Activated CD4-positive, alpha-beta T cell treated with anti-CD3 and anti-CD28 coated beads, Interleukin-2, amount 10 ng/mL, durations not matched to agents 7 days and 5 days (primary cell): Measurements from ENCODE around the gene VPS37B. TPM values are rescaled to one million over a fixed set of nuclear protein-coding genes. Genes with fewer than 3 reads are reported as not detected.

ENCODE experiments used
- CTCF ChIA-PET: fragments of 350-600 bp; sonication (Branson Sonifier 250); formaldehyde crosslinking; loops from one replicate; lab custom pipeline; 2021; ENCODE audit warnings: antibody characterized with exemption; lab: Charles Lee
- POLR2A ChIA-PET: fragments of 350-600 bp; sonication (Branson Sonifier 250); formaldehyde crosslinking; loops from one replicate; lab custom pipeline; 2021; ENCODE audit warnings: antibody characterized with exemption; lab: Charles Lee
- DNase-seq: peaks from one replicate; pipeline ENCODE4 v3.0.0-alpha.2; 2020
- H3K27ac Mint-ChIP-seq: one replicate; pipeline ENCODE4 v1.8.0; 2021; ENCODE audit warnings: mild to moderate bottlenecking, moderate library complexity, mixed read lengths
- H3K27me3 Mint-ChIP-seq: one replicate; pipeline ENCODE4 v1.8.0; 2021; ENCODE audit warnings: mixed read lengths
- H3K36me3 Mint-ChIP-seq: one replicate; pipeline ENCODE4 v1.8.0; 2021; ENCODE audit warnings: low read depth, mixed read lengths
- H3K4me1 Mint-ChIP-seq: one replicate; pipeline ENCODE4 v1.8.0; 2021; ENCODE audit warnings: mixed read lengths
- H3K4me3 Mint-ChIP-seq: one replicate; pipeline ENCODE4 v1.8.0; 2021; ENCODE audit warnings: mild to moderate bottlenecking, moderate library complexity, mixed read lengths
- H3K9me3 Mint-ChIP-seq: one replicate; pipeline ENCODE4 v1.8.0; 2021; ENCODE audit warnings: mixed read lengths
- total RNA-seq, 2 experiments: library from RNA; stranded (reverse); gene quantifications; one replicate each; pipeline ENCODE4 v1.2.3, GENCODE V29; 2021

Gene VPS37B
- total RNA-seq, 2 experiments from 2014 or later = 23.0 to 23.7 TPM

DNA sequence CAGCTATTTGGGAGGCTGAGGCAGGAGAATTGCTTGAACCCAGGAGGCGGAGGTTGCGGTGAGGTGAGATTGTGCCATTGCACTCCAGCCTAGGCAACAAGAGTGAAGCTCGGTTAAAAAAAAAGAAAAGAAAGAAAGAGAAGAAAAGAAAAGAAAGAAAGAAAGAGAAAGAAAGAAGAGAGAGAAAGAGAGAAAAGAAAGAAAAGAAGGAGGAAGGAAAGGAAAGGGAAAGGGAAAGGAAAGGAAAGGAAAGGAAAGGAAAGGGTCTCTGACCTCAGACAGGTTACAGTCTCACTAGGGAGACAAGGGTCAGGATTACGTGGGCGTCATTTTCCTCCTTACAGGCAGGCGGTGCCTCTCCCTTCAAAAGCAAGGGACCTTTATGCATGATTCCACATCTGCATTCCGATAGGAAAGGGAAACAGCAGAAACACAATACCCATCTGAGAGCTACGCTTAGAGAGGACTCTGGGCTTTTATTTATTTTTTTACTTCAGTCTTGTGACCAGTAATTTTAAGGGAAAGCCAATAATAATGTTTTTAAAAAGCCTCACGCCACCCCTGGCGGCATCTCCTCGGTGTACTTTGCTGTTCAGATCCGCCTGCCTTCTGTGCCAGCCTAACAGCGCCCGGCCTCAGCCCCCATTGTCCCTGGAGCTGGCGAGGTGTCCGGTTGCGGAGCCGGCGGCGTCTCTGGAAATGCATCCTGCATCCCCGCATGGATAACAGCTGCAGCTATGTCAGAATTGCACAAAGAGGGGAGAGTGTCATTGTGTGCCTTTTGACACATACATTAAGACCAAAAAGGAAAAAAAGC is 61.6 kb downstream of the VPS37B start:
- Mint-ChIP-seq H3K36me3 (peaks cover 9% of the 10 kb centered on the region), H3K27me3 (peaks cover 19% of the 10 kb centered on the region), H3K4me3 (peak overlapping the region; percentile 80), H3K4me1 (peaks cover 29% of the 10 kb centered on the region), H3K27ac (peak overlapping the region; percentile 92), H3K9me3 (no peaks in the 10 kb centered on the region)
- CTCF ChIA-PET = interaction anchor here (0.6 to 1.7 kb wide), 6 partner anchors 11 to 123 kb away, joined by 3 to 6 read pairs (median 4); no protein-coding TSS in a partner anchor
- no peak for DNase-seq
- POLR2A ChIA-PET = no interaction called here

DNA sequence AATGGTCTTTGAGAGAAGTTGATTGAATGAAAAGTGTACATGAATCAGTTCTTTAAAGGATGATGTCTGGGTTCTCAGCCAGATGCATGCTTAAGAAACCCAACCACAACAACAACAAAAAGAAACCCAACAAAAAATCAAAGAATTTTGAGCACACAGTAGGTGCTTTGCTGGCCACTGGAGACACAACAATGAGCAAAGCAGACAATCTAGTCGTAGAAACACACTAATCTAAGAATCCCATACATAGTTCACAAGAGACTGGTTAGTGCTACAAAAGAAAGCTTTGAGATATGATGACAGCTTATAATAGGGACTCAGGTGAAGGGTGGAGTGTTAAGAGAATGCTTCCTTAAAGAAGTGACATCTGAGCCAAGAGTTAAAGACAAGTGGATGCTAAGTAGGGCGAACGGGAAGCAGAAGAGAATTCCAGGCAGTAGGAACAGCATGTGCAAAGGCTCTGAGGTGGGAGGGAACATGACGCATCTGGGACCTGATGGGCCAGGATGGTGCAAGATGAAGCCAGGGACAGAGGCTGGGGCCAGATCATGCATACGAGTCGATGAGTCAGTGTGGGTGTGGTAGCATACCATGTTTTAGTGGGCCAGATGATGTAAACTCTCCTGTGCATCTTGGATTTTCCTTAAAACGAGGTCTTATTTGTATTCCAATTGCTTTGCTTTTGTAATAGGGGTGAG is 65.3 kb downstream of the VPS37B start:
- H3K27ac Mint-ChIP-seq = no peak overlapping the region
- ChIA-PET POLR2A (no interaction called here), CTCF (interaction anchor here (0.5 kb wide), 1 partner anchor 494 kb away, joined by 3 read pairs; no protein-coding TSS in a partner anchor)
- H3K27me3 Mint-ChIP-seq = peaks cover 33% of the 10 kb centered on the region
- no peak for DNase-seq
- H3K9me3 Mint-ChIP-seq = no peaks in the 10 kb centered on the region
- H3K4me3 Mint-ChIP-seq = no peak overlapping the region
- no peaks in the 10 kb centered on the region for H3K36me3 Mint-ChIP-seq
- H3K4me1 Mint-ChIP-seq = peaks cover 12% of the 10 kb centered on the region

GRCh38 chr12:122827258-122827657 is 68.7 kb downstream of the VPS37B start:
- no peak for DNase-seq
- ChIA-PET CTCF (interaction anchor here (1.2 to 2.5 kb wide), 2 partner anchors 9 kb away, joined by 3 to 5 read pairs; no protein-coding TSS in a partner anchor), POLR2A (no interaction called here)
- no peak overlapping the region for H3K4me3 Mint-ChIP-seq
- no peak overlapping the region for H3K27ac Mint-ChIP-seq
- H3K4me1 Mint-ChIP-seq = peaks cover 4% of the 10 kb centered on the region
- H3K9me3 Mint-ChIP-seq = no peaks in the 10 kb centered on the region
- no peaks in the 10 kb centered on the region for H3K36me3 Mint-ChIP-seq
- H3K27me3 Mint-ChIP-seq = peaks cover 17% of the 10 kb centered on the region

GRCh38 chr12:122825773-122826724 is 69.9 kb downstream of the VPS37B start:
- no peaks in the 10 kb centered on the region for H3K9me3 Mint-ChIP-seq
- CTCF ChIA-PET = interaction anchor here (0.6 to 1.2 kb wide), 7 partner anchors 10 to 756 kb away, joined by 3 to 5 read pairs (median 4); no protein-coding TSS in a partner anchor
- H3K27me3 Mint-ChIP-seq = peaks cover 17% of the 10 kb centered on the region
- no peak overlapping the region for H3K27ac Mint-ChIP-seq
- POLR2A ChIA-PET = no interaction called here
- DNase-seq = no peak
- peaks cover 4% of the 10 kb centered on the region for H3K4me1 Mint-ChIP-seq
- H3K36me3 Mint-ChIP-seq = no peaks in the 10 kb centered on the region
- H3K4me3 Mint-ChIP-seq = peak overlapping the region; percentile 25

GRCh38 chr12:122823429-122823828 is 72.5 kb downstream of the VPS37B start:
- ChIA-PET POLR2A (no interaction called here), CTCF (no interaction called here)
- Mint-ChIP-seq H3K4me1 (peaks cover 4% of the 10 kb centered on the region), H3K9me3 (no peaks in the 10 kb centered on the region), H3K27me3 (peaks cover 12% of the 10 kb centered on the region), H3K27ac (no peak overlapping the region), H3K36me3 (no peaks in the 10 kb centered on the region), H3K4me3 (no peak overlapping the region)
- DNase-seq = no peak

GRCh38 chr12:122820838-122821271 is 75.1 kb downstream of the VPS37B start:
- Mint-ChIP-seq H3K9me3 (no peaks in the 10 kb centered on the region), H3K27ac (no peak overlapping the region), H3K4me3 (no peak overlapping the region), H3K36me3 (no peaks in the 10 kb centered on the region), H3K4me1 (no peaks in the 10 kb centered on the region), H3K27me3 (peaks cover 2% of the 10 kb centered on the region)
- DNase-seq = no peak
- ChIA-PET CTCF (interaction anchor here (0.6 to 0.7 kb wide), 2 partner anchors 13 to 201 kb away, joined by 3 to 4 read pairs; no protein-coding TSS in a partner anchor), POLR2A (no interaction called here)

DNA sequence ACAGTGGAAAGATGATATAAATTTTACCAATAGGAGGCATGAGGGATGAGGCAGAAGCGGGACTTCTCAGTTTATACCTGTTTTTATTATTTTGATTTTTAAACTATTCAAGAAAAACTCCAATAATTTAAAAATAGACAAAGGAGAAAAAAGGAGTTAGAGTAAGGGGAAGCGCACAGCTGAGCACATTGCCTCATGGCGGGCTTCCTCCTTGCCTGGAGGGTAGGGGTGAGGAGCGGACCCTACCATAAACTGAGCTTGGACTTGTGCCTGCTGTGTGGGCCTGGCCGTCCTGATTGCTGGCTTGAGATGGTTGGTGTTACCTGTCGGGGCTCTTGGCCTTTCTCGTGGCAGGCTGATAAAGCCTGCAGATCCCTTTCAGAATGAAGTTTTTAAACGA is 75.8 kb downstream of the VPS37B start:
- POLR2A ChIA-PET = no interaction called here
- CTCF ChIA-PET = interaction anchor here (0.6 to 1.4 kb wide), 4 partner anchors 14 to 200 kb away, joined by 3 to 4 read pairs (median 3); no protein-coding TSS in a partner anchor
- Mint-ChIP-seq H3K9me3 (no peaks in the 10 kb centered on the region), H3K4me3 (no peak overlapping the region), H3K4me1 (no peaks in the 10 kb centered on the region), H3K27ac (no peak overlapping the region), H3K27me3 (peaks cover 2% of the 10 kb centered on the region), H3K36me3 (no peaks in the 10 kb centered on the region)
- DNase-seq = no peak

GRCh38 chr12:122819209-122819785 is 76.6 kb downstream of the VPS37B start:
- Mint-ChIP-seq H3K9me3 (no peaks in the 10 kb centered on the region), H3K4me3 (no peak overlapping the region), H3K4me1 (no peaks in the 10 kb centered on the region), H3K27ac (no peak overlapping the region), H3K36me3 (no peaks in the 10 kb centered on the region), H3K27me3 (peaks cover 2% of the 10 kb centered on the region)
- ChIA-PET CTCF (interaction anchor here (0.6 to 1.4 kb wide), 6 partner anchors 9 to 183 kb away, joined by 3 to 5 read pairs (median 3); no protein-coding TSS in a partner anchor), POLR2A (no interaction called here)
- no peak for DNase-seq

Other genes starting within 250 kb of the VPS37B start
- not detected for gene HCAR2, start 192.8 kb downstream of the VPS37B start, total RNA-seq
- gene HCAR3, start 179.3 kb downstream of the VPS37B start, total RNA-seq = not detected
- gene HCAR1, start 165.3 kb downstream of the VPS37B start, total RNA-seq = under 1 TPM; 0.17 to 0.37 TPM
- 10 to 100 TPM; 52.7 to 53.9 TPM for gene DENR, start 143.3 kb downstream of the VPS37B start, total RNA-seq
- under 1 TPM; 0.52 to 0.89 TPM for gene CCDC62, start 121.6 kb downstream of the VPS37B start, total RNA-seq
- gene HIP1R, start 60.7 kb downstream of the VPS37B start, total RNA-seq = 10 to 100 TPM; 30.7 to 32.7 TPM
- 1 to 10 TPM; 4.7 to 6.7 TPM for gene ABCB9, start 70.3 kb upstream of the VPS37B start, total RNA-seq
- 10 to 100 TPM; 25.3 to 25.9 TPM for gene OGFOD2, start 79.1 kb upstream of the VPS37B start, total RNA-seq
- 100 to 1,000 TPM; 160 to 180 TPM for gene ARL6IP4, start 84.6 kb upstream of the VPS37B start, total RNA-seq